NCI-H446 (cell line): ENCODE measurements around the gene IGLL5.

Experiments used
- DNase-seq, 2 experiments: peaks; one replicate each; lab custom pipeline; 2025; lab: John Stamatoyannopoulos, UW

IGLL5 gene

GRCh38 chr22:22927196-22927887 lies 39.7 kb downstream of the IGLL5 start:
- no peak for DNase-seq

- no peak for DNase-seq
Observed at GRCh38 chr22:22927888-22928665, 40.5 kb downstream of the IGLL5 start.

- DNase-seq, result no peak
Observed at GRCh38 chr22:22928666-22929380, 41.2 kb downstream of the IGLL5 start.

- DNase-seq, result no peak
Observed at GRCh38 chr22:22929381-22930221, 42.0 kb downstream of the IGLL5 start.

- DNase-seq, result no peak
Observed at GRCh38 chr22:22930222-22930497, 42.5 kb downstream of the IGLL5 start.

GRCh38 chr22:22930571-22931556 lies 43.2 kb downstream of the IGLL5 start:
- no peak for DNase-seq

- no peak for DNase-seq
Observed at GRCh38 chr22:22931557-22932270, 44.1 kb downstream of the IGLL5 start.

GRCh38 chr22:22932512-22932941 lies 44.9 kb downstream of the IGLL5 start:
- DNase-seq, result no peak

- DNase-seq, result no peak
Observed at GRCh38 chr22:22933100-22933806, 45.6 kb downstream of the IGLL5 start.

- no peak for DNase-seq
Observed at GRCh38 chr22:22933807-22934542, 46.4 kb downstream of the IGLL5 start.

GRCh38 chr22:22934543-22935055 lies 47.0 kb downstream of the IGLL5 start:
- no peak for DNase-seq

- DNase-seq, result no peak
Observed at GRCh38 chr22:22935056-22935545, 47.5 kb downstream of the IGLL5 start.

GRCh38 chr22:22935546-22936157 lies 48.0 kb downstream of the IGLL5 start:
- DNase-seq, result no peak

GRCh38 chr22:22936180-22936914 lies 48.7 kb downstream of the IGLL5 start:
- DNase-seq, result no peak

- no peak for DNase-seq
Observed at GRCh38 chr22:22936915-22937656, 49.5 kb downstream of the IGLL5 start.

- DNase-seq, result no peak
Observed at GRCh38 chr22:22937894-22938480, 50.4 kb downstream of the IGLL5 start.
